Upper lobe of right lung (tissue), 1 donor: ENCODE results near the gene LMAN1L. TPM values are rescaled to one million over a fixed set of nuclear protein-coding genes. Genes with fewer than 3 reads are reported as not detected.
A peak's percentile ranks its signal among the peaks of the same experiment; 100 is the strongest.

ENCODE experiments used
- ATAC-seq: fragments of 200-7000 bp; cut with Tn5 transposase; one replicate; pipeline ENCODE4 v1.9.1; 2020; ENCODE audit warnings: mild to moderate bottlenecking, moderate library complexity
- DNase-seq: peaks from one replicate; pipeline ENCODE4 v3.0.0-alpha.2; 2020
- H3K27ac ChIP-seq: fragments of 200-600 bp; one replicate; pipeline ENCODE4 v1.8.0; 2022
- H3K27me3 ChIP-seq: fragments of 200-600 bp; one replicate; pipeline ENCODE4 v1.8.0; 2022; ENCODE audit warnings: mild to moderate bottlenecking
- H3K36me3 ChIP-seq: fragments of 200-600 bp; one replicate; pipeline ENCODE4 v1.8.0; 2022
- H3K4me1 ChIP-seq: fragments of 200-600 bp; one replicate; pipeline ENCODE4 v1.8.0; 2022
- H3K4me3 ChIP-seq: fragments of 200-600 bp; one replicate; pipeline ENCODE4 v1.8.0; 2022; ENCODE audit warnings: mild to moderate bottlenecking
- H3K9me3 ChIP-seq: fragments of 200-600 bp; one replicate; pipeline ENCODE4 v1.8.0; 2022
- CTCF ChIP-seq: fragments of 200-600 bp; IDR thresholded peaks from one replicate; pipeline ENCODE4 v1.8.0; 2022; ENCODE audit warnings: antibody characterized with exemption
- intact Hi-C: fragments of 100-400 bp; cut with DNase I; formaldehyde crosslinking; loops from one replicate; pipeline ENCODE4 v1.11.0; 2022
- total RNA-seq: library from RNA; stranded (reverse); fragmentation: NEBNext Ultra II Directional; extraction: Animal tissue kit (Norgen Biotek cat#: 25700); gene quantifications from one replicate; pipeline ENCODE4 v1.2.1, GENCODE V29; 2021
- donor health status: DM: no; HTN: yes; CAD: no; lungs with severe emphysema.

The LMAN1L gene
- total RNA-seq, 1 donor from 2014 or later: not detected

DNA sequence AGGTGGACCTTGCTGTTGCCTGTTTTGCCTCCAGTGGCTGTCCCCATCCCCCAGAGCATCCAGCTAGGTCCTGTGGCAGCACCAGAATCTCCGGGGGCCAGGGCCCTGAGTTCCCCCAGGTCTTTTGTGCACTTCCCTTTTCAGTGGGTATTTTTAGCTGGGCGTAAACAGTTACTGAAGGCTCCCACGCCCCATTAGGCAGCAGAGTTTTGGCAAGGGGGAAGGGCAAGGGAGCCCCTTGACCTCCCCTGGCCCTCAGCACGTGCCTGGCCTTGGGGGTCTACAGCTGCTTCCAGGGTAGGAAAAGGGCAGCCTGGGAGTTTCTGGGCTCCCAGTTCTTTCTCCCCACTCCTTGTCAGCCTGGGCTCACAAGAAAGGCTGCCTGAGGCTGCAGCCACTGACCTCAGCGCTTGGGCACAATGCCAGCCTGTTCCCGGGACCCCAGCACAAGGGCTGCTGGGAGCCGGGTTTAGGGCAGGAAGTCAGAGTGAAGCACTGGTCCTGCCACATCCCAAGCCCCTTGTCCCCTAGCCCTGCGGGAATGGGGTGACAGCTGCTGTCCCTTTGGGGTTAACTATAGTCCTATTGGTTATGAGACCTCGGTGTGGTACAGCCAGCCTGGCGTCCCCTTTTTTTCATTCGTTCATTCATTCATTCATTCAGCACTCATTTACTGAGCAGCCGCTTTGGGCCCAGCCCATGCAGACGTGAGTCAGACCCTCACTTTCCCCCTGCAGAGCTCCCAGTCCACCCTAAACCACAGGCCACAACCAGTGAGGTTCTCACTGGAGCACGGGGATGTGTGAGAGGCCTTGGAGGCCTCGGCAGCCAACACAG lies 22.3 kb upstream of the LMAN1L start:
- ATAC-seq: peak; percentile 5
- DNase-seq: peak; percentile 82
- Histone ChIP-seq H3K27me3 (no peaks in the 10 kb centered on the region), H3K4me1 (peaks cover 81% of the 10 kb centered on the region), H3K9me3 (no peaks in the 10 kb centered on the region), H3K36me3 (no peaks in the 10 kb centered on the region), H3K27ac (peak overlapping the region; percentile 84), H3K4me3 (peak overlapping the region; percentile 29)
- intact Hi-C loops: no loop called here
- no peak for TF ChIP-seq CTCF

DNA sequence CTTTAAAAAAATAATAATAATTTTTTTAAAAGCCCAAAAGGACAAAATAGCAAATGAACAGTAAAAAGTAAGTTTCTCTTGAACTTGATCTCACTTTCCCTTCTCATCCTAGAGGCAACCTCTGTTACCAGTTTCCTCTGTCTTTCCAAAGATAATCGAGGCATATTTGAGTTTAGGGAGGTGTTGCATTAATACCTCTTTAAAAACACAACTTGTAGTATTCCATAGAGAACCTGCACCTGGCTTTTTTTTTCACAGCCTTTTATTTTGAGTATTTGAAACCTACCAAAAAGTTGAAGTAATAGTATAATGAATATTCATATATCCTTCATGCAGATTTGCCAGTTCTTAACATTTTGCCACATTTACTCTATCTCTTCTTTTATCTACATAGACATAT lies 21.6 kb upstream of the LMAN1L start:
- ATAC-seq: no peak

GRCh38 chr15:74791667-74792066 lies 21.0 kb upstream of the LMAN1L start:
- Histone ChIP-seq H3K27me3 (no peaks in the 10 kb centered on the region), H3K4me1 (peaks cover 70% of the 10 kb centered on the region), H3K27ac (peak overlapping the region; percentile 12), H3K9me3 (no peaks in the 10 kb centered on the region), H3K4me3 (no peak overlapping the region), H3K36me3 (no peaks in the 10 kb centered on the region)
- ATAC-seq: no peak
- intact Hi-C loops: no loop called here
- TF ChIP-seq CTCF: no peak
- DNase-seq: no peak

More for the DNA sequence above, 21.6 kb upstream of the LMAN1L start:
- DNase-seq: no peak
- peak overlapping the region; percentile 84 for H3K27ac ChIP-seq
- no peaks in the 10 kb centered on the region for H3K9me3 ChIP-seq
- no peak for TF ChIP-seq CTCF
- H3K36me3 ChIP-seq: no peaks in the 10 kb centered on the region
- intact Hi-C loops: no loop called here
- H3K4me1 ChIP-seq: peaks cover 77% of the 10 kb centered on the region
- H3K27me3 ChIP-seq: no peaks in the 10 kb centered on the region
- H3K4me3 ChIP-seq: no peak overlapping the region

- ATAC-seq (no peak), DNase-seq (no peak)
- Histone ChIP-seq H3K4me1 (peaks cover 63% of the 10 kb centered on the region), H3K27ac (peak overlapping the region; percentile 12), H3K27me3 (no peaks in the 10 kb centered on the region), H3K9me3 (no peaks in the 10 kb centered on the region), H3K4me3 (no peak overlapping the region), H3K36me3 (no peaks in the 10 kb centered on the region)
- TF ChIP-seq CTCF: no peak
- intact Hi-C loops: no loop called here
Observed at GRCh38 chr15:74792227-74793016, 20.2 kb upstream of the LMAN1L start.

DNA sequence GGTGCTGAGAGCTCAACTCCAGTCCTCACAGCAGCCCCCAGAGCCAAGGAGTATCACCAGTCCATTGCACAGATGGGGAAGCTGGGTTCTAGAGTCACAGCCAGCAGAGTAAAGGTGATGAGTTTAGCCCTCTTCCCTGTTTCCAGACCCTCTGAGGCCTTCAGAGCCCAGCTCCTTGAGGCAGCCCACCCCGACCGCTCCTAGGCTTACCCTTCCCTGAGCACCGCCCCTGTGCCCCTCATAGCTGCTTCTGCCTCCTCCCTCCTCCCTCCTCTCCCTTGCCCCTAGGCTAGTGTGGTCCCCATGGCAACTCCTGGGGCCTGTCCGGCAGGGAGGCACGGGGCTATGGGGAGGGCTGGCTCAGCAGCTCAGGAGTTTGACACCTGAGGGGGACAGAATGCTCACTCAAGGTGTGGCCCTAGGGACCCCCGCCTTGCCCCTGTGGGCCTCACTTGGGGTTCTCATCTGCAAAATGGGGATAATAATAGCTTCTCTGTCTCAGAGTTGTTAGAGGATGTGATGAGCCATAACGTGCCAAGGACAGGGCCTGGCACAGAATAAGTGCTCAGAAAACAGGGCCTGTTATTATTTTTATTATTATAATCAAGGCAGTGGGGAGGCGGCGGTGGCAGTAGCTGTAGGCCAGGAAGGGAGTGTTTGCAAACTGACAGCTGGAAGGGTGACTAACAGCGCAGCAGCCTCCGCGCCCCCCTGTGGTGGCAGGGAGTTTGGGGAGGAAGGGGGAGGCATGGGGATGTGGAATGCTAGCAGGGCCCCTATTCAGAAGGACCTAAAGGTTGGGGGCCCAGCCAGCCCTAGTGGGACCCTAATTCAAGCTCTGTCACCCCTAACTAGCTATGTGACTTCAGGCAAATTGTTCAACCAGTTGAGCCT lies 19.3 kb upstream of the LMAN1L start:
- Histone ChIP-seq H3K9me3 (no peaks in the 10 kb centered on the region), H3K27ac (peak overlapping the region; percentile 12), H3K4me3 (no peak overlapping the region), H3K36me3 (peaks cover 3% of the 10 kb centered on the region), H3K27me3 (no peaks in the 10 kb centered on the region), H3K4me1 (peaks cover 54% of the 10 kb centered on the region)
- DNase-seq (peak; percentile 73), ATAC-seq (peak; percentile 15)
- intact Hi-C loops: no loop called here
- peak; percentile 31 for TF ChIP-seq CTCF
